Endothelial cell of umbilical vein (primary cell): ENCODE data around the gene SMARCA1.

Source experiments
- CTCF ChIP-seq, 2 donors: IDR thresholded peaks; 1 replicate in 1 of 2; 2 replicates in 1 of 2; pipeline ENCODE4 v1.5.1; 2011; ENCODE audit warnings: low read length in 2 of 2, mild to moderate bottlenecking in 2 of 2, moderate library complexity in 2 of 2, control low read depth in 1 of 2, inconsistent platforms in 1 of 2, low read depth in 1 of 2; ENCODE audit not compliant: insufficient read depth in 1 of 2; ENCODE audit errors: extremely low read depth in 1 of 2
- EZH2 ChIP-seq: IDR thresholded peaks from 2 replicates; pipeline ENCODE4 v1.6.1; 2012; ENCODE audit warnings: borderline replicate concordance, low read depth, mild to moderate bottlenecking, moderate library complexity, low read length, inconsistent platforms; ENCODE audit not compliant: severe bottlenecking
- FOS ChIP-seq: IDR thresholded peaks from 2 replicates; pipeline ENCODE4 v1.6.1; 2011; ENCODE audit warnings: mild to moderate bottlenecking, low read length, moderate library complexity, borderline replicate concordance; ENCODE audit not compliant: insufficient read depth
- GATA2 ChIP-seq: IDR thresholded peaks from 2 replicates; pipeline ENCODE4 v1.7.0; 2011; ENCODE audit warnings: low read depth, mild to moderate bottlenecking, moderate library complexity, mixed read lengths, low read length; ENCODE audit not compliant: insufficient read length, insufficient read depth
- MAX ChIP-seq: IDR thresholded peaks from 2 replicates; pipeline ENCODE4 v1.6.1; 2011; ENCODE audit not compliant: insufficient read depth, insufficient read length
- MYC ChIP-seq: IDR thresholded peaks from one replicate; pipeline ENCODE4 v1.6.1; 2011; ENCODE audit warnings: mild to moderate bottlenecking, low read depth, low read length
- POLR2A ChIP-seq: IDR thresholded peaks from 2 replicates; pipeline ENCODE4 v1.6.1; 2012; ENCODE audit warnings: low read depth, mild to moderate bottlenecking, control low read depth, low read length
- POLR2AphosphoS5 ChIP-seq: IDR thresholded peaks from 2 replicates; pipeline ENCODE4 v1.6.1; 2012; ENCODE audit warnings: low read depth, mild to moderate bottlenecking, control low read depth, low read length, moderate library complexity; ENCODE audit not compliant: insufficient read depth

GRCh38 chrX:129478516-129478915 is 44.8 kb downstream of the SMARCA1 start:
- no peak for TF ChIP-seq MAX
- TF ChIP-seq CTCF (IDR thresholded peaks at IDR 0.05; ENCODE audit: extremely low read depth in 1 of 2, insufficient read depth in 1 of 2, low read depth in 1 of 2, low read length in 2 of 2): no peak
- TF ChIP-seq POLR2A: no peak
- TF ChIP-seq EZH2: no peak
- no peak for TF ChIP-seq FOS
- TF ChIP-seq POLR2AphosphoS5: no peak
- no peak for TF ChIP-seq GATA2
- TF ChIP-seq MYC: no peak
